Stimulated activated naive CD8-positive, alpha-beta T cell treated with anti-CD3 and anti-CD28 coated beads, Interleukin-15, amount 100 ng/mL, for 72 hours (primary cell): ENCODE data around the gene LTC4S.

Source experiments
- ATAC-seq: fragments of 150-1000 bp; cut with Tn5 transposase; 2 replicates; pipeline ENCODE4 v1.10.0; 2021; ENCODE audit warnings: mild to moderate bottlenecking, moderate library complexity
- DNase-seq, 2 donors: peaks; one replicate each; pipeline ENCODE4 v3.0.0; 2021 to 2022
- H3K27ac Mint-ChIP-seq, 2 donors: one replicate each; pipeline ENCODE4 v1.8.0; 2022; ENCODE audit warnings: mild to moderate bottlenecking in 2 of 2, mixed read lengths in 2 of 2, moderate library complexity in 2 of 2
- H3K27me3 Mint-ChIP-seq: one replicate; pipeline ENCODE4 v1.8.0; 2022; ENCODE audit warnings: mixed read lengths
- H3K4me1 Mint-ChIP-seq: one replicate; pipeline ENCODE4 v1.8.0; 2022; ENCODE audit warnings: mild to moderate bottlenecking, mixed read lengths
- H3K4me3 Mint-ChIP-seq, 2 donors: one replicate each; pipeline ENCODE4 v1.8.0; 2022; ENCODE audit warnings: mild to moderate bottlenecking in 2 of 2, mixed read lengths in 2 of 2, moderate library complexity in 1 of 2
- H3K9me3 Mint-ChIP-seq, 2 donors: one replicate each; pipeline ENCODE4 v1.8.0; 2022; ENCODE audit warnings: mixed read lengths in 2 of 2

Gene LTC4S

DNA sequence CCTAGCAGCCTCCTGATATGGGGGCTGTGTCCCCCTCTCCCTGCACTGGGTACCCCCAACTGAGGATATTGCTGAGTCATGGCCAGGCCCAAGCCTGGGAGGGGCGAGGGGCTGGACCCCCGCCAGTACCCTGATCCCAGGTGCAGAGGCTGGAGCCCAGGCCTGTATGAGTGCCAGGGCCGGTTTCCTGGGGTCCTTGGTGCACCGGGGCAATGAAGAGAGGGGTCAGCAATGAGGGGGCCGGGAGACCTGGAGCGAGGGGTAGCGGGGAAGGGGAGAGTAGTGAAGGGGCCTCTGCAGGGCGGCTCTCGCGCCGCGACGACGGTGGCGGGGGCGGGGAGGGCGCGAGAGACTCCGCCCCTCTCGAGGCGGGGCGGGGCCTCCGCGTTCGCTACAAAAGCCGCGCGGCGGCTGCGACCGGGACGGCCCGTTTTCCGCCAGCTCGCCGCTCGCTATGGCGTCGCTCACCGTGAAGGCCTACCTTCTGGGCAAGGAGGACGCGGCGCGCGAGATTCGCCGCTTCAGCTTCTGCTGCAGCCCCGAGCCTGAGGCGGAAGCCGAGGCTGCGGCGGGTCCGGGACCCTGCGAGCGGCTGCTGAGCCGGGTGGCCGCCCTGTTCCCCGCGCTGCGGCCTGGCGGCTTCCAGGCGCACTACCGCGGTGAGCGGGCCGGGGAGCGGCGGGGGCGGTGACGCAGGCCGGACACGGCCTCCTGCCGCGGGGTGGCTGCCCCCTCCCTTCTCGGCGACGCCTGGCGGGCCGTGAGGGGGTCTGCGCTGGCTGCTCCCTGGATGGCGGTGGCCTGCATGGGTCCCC lies 26.9 kb downstream of the LTC4S start, which contains the start of gene SQSTM1:
Gene SQSTM1, plus strand, starts transcription at position 423 of the 815 bp plus-strand sequence. Its CDS starts 32 bp downstream, at position 455.
- Mint-ChIP-seq H3K9me3 (no peaks in the 10 kb centered on the region), H3K4me3 (peak within 1 kb of the TSS; percentile 88 to 94), H3K27ac (peak within 1 kb of the TSS; percentile 94 to 98), H3K4me1 (peaks cover 80% of the 10 kb centered on the region), H3K27me3 (no peaks in the 10 kb centered on the region)
- ATAC-seq, result peak; percentile 53
- peak; percentile 83 to 87 for DNase-seq

DNA sequence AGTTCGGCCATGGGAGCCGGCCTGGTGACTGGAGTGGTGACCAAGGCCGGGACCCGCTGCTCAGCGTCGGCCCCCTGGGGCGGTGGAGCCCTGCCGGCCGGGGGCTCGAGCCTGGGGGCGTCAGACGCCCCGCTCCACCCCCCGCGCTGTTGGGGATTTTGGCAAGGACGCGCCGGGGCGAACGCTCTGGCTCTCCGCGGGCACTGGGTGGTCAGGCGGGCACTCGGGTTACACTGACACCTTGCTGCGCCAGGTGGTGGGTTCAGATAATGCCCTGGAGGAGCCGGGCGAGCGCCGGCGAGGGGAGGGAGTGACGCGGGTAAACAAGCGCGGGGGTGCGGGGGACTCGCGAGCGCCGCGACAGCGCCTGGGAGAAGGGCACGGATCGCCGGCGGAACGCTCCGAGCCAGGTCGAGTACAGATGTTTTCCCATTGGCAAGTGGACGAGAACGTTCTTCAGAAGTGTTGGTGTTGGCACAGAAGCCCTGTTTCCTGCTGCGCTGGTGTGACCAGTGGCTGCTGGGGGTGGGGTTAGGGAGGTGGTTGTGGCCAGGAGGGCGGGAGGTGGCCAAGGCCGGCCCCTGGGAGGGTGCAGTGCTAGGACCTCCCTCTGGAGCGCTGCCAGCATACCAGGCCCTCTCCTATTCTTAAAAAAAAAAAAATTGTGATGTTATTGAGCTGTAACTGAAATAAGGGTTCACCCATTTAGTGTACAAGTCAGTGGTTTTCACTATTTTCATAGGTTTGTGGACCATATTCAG lies 27.7 kb downstream of the LTC4S start:
- H3K4me1 Mint-ChIP-seq, result peaks cover 88% of the 10 kb centered on the region
- peak; percentile 72 for ATAC-seq
- H3K4me3 Mint-ChIP-seq, result peak overlapping the region; percentile 88 to 94
- DNase-seq, result peak; percentile 79 to 84
- H3K9me3 Mint-ChIP-seq, result no peaks in the 10 kb centered on the region
- H3K27ac Mint-ChIP-seq, result peak overlapping the region; percentile 94 to 97
- H3K27me3 Mint-ChIP-seq, result no peaks in the 10 kb centered on the region

GRCh38 chr5:179822059-179822432 lies 28.3 kb downstream of the LTC4S start:
- peak overlapping the region; percentile 88 to 94 for H3K4me3 Mint-ChIP-seq
- ATAC-seq, result no peak
- H3K4me1 Mint-ChIP-seq, result peaks cover 93% of the 10 kb centered on the region
- peak overlapping the region; percentile 94 to 97 for H3K27ac Mint-ChIP-seq
- DNase-seq, result no peak
- no peaks in the 10 kb centered on the region for H3K9me3 Mint-ChIP-seq
- H3K27me3 Mint-ChIP-seq, result no peaks in the 10 kb centered on the region

DNA sequence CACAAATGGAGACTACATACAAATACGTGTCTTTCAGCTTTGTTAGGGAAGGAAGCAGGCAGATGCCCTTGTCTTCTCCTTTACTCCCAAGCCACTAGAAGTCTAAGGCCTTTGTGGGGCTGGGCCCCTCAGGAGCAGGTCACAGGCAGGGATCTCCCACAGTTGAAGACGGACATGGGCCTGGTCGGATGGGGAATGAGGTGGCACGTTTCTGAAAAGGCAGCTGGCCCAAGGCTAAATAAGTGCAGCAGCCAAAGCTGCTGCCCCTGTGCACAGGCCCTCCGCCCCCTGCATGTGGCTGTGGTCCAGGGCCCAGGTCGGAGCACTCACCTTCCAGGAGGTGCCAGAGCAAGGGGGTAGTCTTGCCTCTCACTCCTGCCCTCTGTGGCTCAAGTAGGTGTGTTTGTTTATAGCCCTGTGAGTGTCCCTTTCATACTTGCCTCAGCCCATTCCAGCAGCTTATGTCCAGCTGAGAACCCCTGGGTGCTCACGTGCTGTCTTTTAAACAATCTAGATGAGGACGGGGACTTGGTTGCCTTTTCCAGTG lies 28.7 kb downstream of the LTC4S start:
- DNase-seq (no peak), ATAC-seq (no peak)
- H3K27ac Mint-ChIP-seq, result peak overlapping the region; percentile 94 to 97
- H3K4me1 Mint-ChIP-seq, result peaks cover 93% of the 10 kb centered on the region
- H3K4me3 Mint-ChIP-seq, result peak overlapping the region; percentile 88 to 94
- H3K9me3 Mint-ChIP-seq, result no peaks in the 10 kb centered on the region
- no peaks in the 10 kb centered on the region for H3K27me3 Mint-ChIP-seq

GRCh38 chr5:179823937-179824744 lies 30.4 kb downstream of the LTC4S start:
- Mint-ChIP-seq H3K9me3 (no peaks in the 10 kb centered on the region), H3K4me1 (peaks cover 85% of the 10 kb centered on the region), H3K27me3 (no peaks in the 10 kb centered on the region), H3K27ac (peak overlapping the region in 1 of 2 donors; percentile 84), H3K4me3 (peak overlapping the region in 1 of 2 donors; percentile 26)
- ATAC-seq, result no peak
- DNase-seq, result no peak

GRCh38 chr5:179824745-179825112 lies 30.9 kb downstream of the LTC4S start:
- no peak for DNase-seq
- Mint-ChIP-seq H3K4me1 (peaks cover 81% of the 10 kb centered on the region), H3K27ac (peak overlapping the region in 1 of 2 donors; percentile 84), H3K9me3 (no peaks in the 10 kb centered on the region), H3K4me3 (peak overlapping the region in 1 of 2 donors; percentile 26), H3K27me3 (no peaks in the 10 kb centered on the region)
- ATAC-seq, result no peak

GRCh38 chr5:179825655-179826182 lies 31.9 kb downstream of the LTC4S start:
- ATAC-seq, result no peak

GRCh38 chr5:179827680-179828079 lies 33.9 kb downstream of the LTC4S start:
- Mint-ChIP-seq H3K9me3 (no peaks in the 10 kb centered on the region), H3K27me3 (no peaks in the 10 kb centered on the region), H3K4me1 (peaks cover 63% of the 10 kb centered on the region), H3K27ac (peak overlapping the region; percentile 46 to 71), H3K4me3 (peak overlapping the region in 1 of 2 donors; percentile 22)
- ATAC-seq, result peak; percentile 85
- DNase-seq, result no peak

More at GRCh38 chr5:179825655-179826182, 31.9 kb downstream of the LTC4S start:
- Mint-ChIP-seq H3K27ac (peak overlapping the region in 1 of 2 donors; percentile 48), H3K4me1 (peaks cover 71% of the 10 kb centered on the region), H3K4me3 (no peak overlapping the region), H3K27me3 (no peaks in the 10 kb centered on the region), H3K9me3 (no peaks in the 10 kb centered on the region)
- DNase-seq, result no peak

GRCh38 chr5:179828756-179829421 lies 35.1 kb downstream of the LTC4S start:
- Mint-ChIP-seq H3K27me3 (no peaks in the 10 kb centered on the region), H3K27ac (peak overlapping the region; percentile 17 to 90), H3K4me1 (peaks cover 57% of the 10 kb centered on the region), H3K4me3 (no peak overlapping the region), H3K9me3 (no peaks in the 10 kb centered on the region)
- no peak for ATAC-seq
- no peak for DNase-seq

GRCh38 chr5:179829732-179830435 lies 36.1 kb downstream of the LTC4S start:
- no peak for DNase-seq
- no peaks in the 10 kb centered on the region for H3K27me3 Mint-ChIP-seq
- no peaks in the 10 kb centered on the region for H3K9me3 Mint-ChIP-seq
- H3K4me1 Mint-ChIP-seq, result peaks cover 47% of the 10 kb centered on the region
- H3K27ac Mint-ChIP-seq, result no peak overlapping the region
- no peak for ATAC-seq
- H3K4me3 Mint-ChIP-seq, result no peak overlapping the region

GRCh38 chr5:179830818-179831468 lies 37.2 kb downstream of the LTC4S start:
- no peak overlapping the region for H3K4me3 Mint-ChIP-seq
- DNase-seq (no peak), ATAC-seq (no peak)
- no peak overlapping the region for H3K27ac Mint-ChIP-seq
- H3K4me1 Mint-ChIP-seq, result peaks cover 41% of the 10 kb centered on the region
- no peaks in the 10 kb centered on the region for H3K9me3 Mint-ChIP-seq
- H3K27me3 Mint-ChIP-seq, result no peaks in the 10 kb centered on the region

GRCh38 chr5:179832039-179832745 lies 38.4 kb downstream of the LTC4S start:
- Mint-ChIP-seq H3K4me1 (peaks cover 41% of the 10 kb centered on the region), H3K9me3 (no peaks in the 10 kb centered on the region)

More at GRCh38 chr5:179832039-179832745, 38.4 kb downstream of the LTC4S start:
- Mint-ChIP-seq H3K27me3 (no peaks in the 10 kb centered on the region), H3K4me3 (no peak overlapping the region), H3K27ac (peak overlapping the region in 1 of 2 donors; percentile 93)
- ATAC-seq, result no peak
- no peak for DNase-seq
